ENCODE measurements around the gene SDK1. TPM values are rescaled to one million over a fixed set of nuclear protein-coding genes. Genes with fewer than 3 reads are reported as not detected.

The SDK1 gene
- total and polyA plus RNA-seq, 2 donors (not counting 3 experiments of a cell fraction or from before 2014, with no cell fraction given): 1.6 to 3.9 TPM

DNA sequence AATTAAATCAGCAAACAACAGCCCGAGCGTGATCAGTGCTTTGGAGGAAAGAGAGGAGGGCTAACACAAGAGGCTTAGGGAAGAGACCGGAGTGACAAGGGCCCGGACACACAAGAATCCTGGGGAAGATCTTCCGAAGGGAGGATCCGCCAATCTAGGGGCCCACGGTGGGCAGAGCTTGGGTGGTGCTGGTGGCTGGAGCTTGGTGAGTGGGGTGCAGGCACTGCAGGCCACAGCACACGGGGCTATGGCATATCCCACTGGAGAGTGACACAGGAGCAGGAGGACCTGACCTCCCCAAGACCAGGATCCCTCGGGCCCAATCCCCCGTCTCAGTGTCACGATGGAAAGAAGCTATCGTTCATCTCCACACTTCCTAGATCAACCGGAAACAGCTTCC, 909.8 kb downstream of the SDK1 start:
- no peaks in the 10 kb centered on the region for H3K36me3 ChIP-seq (ENCODE audit: control insufficient read depth in 2 of 2, extremely low read depth in 1 of 2, insufficient read depth in 2 of 2, low read length in 2 of 2)
- FAIRE-seq: no peak
- H3K27ac ChIP-seq (ENCODE audit: insufficient read depth, low read depth, low read length): no peak overlapping the region
- no peak for DNase-seq (ENCODE audit: low read depth, low spot score)
- no peak overlapping the region for H3K4me3 ChIP-seq (replicated peaks in 1 of 3; ENCODE audit: insufficient read depth in 1 of 3, low read depth in 1 of 3, low read length in 3 of 3)
- CTCF ChIA-PET: no interaction called here
- no peak for TF ChIP-seq MYC (IDR thresholded peaks at IDR 0.05; ENCODE audit: low read depth, low read length)
- TF ChIP-seq EZH2 (IDR thresholded peaks at IDR 0.05; ENCODE audit: borderline replicate concordance, low read depth, low read length, severe bottlenecking): no peak
- no peak for TF ChIP-seq POLR2AphosphoS5 (IDR thresholded peaks at IDR 0.05; ENCODE audit: insufficient read depth, low read depth, low read length)
- no peak for TF ChIP-seq JUN (IDR thresholded peaks at IDR 0.05; ENCODE audit: borderline replicate concordance, insufficient read depth, insufficient read length, low read depth)
- TF ChIP-seq, protein P1, sequence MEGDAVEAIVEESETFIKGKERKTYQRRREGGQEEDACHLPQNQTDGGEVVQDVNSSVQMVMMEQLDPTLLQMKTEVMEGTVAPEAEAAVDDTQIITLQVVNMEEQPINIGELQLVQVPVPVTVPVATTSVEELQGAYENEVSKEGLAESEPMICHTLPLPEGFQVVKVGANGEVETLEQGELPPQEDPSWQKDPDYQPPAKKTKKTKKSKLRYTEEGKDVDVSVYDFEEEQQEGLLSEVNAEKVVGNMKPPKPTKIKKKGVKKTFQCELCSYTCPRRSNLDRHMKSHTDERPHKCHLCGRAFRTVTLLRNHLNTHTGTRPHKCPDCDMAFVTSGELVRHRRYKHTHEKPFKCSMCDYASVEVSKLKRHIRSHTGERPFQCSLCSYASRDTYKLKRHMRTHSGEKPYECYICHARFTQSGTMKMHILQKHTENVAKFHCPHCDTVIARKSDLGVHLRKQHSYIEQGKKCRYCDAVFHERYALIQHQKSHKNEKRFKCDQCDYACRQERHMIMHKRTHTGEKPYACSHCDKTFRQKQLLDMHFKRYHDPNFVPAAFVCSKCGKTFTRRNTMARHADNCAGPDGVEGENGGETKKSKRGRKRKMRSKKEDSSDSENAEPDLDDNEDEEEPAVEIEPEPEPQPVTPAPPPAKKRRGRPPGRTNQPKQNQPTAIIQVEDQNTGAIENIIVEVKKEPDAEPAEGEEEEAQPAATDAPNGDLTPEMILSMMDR (IDR thresholded peaks at IDR 0.05; ENCODE audit: extremely low read depth in 1 of 2, insufficient read depth in 1 of 2, low read depth in 1 of 2, low read length in 2 of 2): no peak
- TF ChIP-seq POLR2A (IDR thresholded peaks at IDR 0.05; ENCODE audit: low read depth, low read length): no peak
- TF ChIP-seq, protein P2, sequence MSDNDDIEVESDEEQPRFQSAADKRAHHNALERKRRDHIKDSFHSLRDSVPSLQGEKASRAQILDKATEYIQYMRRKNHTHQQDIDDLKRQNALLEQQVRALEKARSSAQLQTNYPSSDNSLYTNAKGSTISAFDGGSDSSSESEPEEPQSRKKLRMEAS (IDR thresholded peaks at IDR 0.05; ENCODE audit: insufficient read depth, insufficient read length): no peak
- no peak for TF ChIP-seq FOS (IDR thresholded peaks at IDR 0.05; ENCODE audit: borderline replicate concordance, insufficient read depth, low read length)
- no peak for TF ChIP-seq GATA2 (IDR thresholded peaks at IDR 0.05; ENCODE audit: insufficient read depth, insufficient read length, low read depth, low read length)
- H3K79me2 ChIP-seq (ENCODE audit: control insufficient read depth, insufficient read depth, low read length): no peaks in the 10 kb centered on the region
- no peak overlapping the region for H2AFZ ChIP-seq (ENCODE audit: low read depth, low read length)
- no peaks in the 10 kb centered on the region for H4K20me1 ChIP-seq (replicated peaks; ENCODE audit: control insufficient read depth, extremely low read depth, insufficient read depth, low read length)
- no peaks in the 10 kb centered on the region for H3K9me3 ChIP-seq (replicated peaks; ENCODE audit: control insufficient read depth, insufficient read depth, low read length)
- no peaks in the 10 kb centered on the region for H3K27me3 ChIP-seq (ENCODE audit: control insufficient read depth in 2 of 2, insufficient read depth in 2 of 2, low read length in 2 of 2)
- no peak overlapping the region for H3K4me2 ChIP-seq (ENCODE audit: insufficient read depth, low read length)
- no peaks in the 10 kb centered on the region for H3K9me1 ChIP-seq (replicated peaks; ENCODE audit: control insufficient read depth, extremely low read depth, insufficient read depth, low read length)
- POLR2A ChIA-PET: no interaction called here
- H3K4me1 ChIP-seq (ENCODE audit: control insufficient read depth, extremely low read depth, insufficient read depth, low read length): no peaks in the 10 kb centered on the region
- BruUV-seq (replicated peaks): no TSS peak
- dilution Hi-C loops (cut with MboI; ENCODE audit: extremely low pct_ligation_motif_present, low sequenced_read_pairs): no loop called here
- no peak overlapping the region for H3K9ac ChIP-seq (replicated peaks; ENCODE audit: extremely low read depth, insufficient read depth, low read length)
- intact Hi-C loops (cut with micrococcal nuclease): no loop called here

All from endothelial cell of umbilical vein (primary cell).